GM18873 (cell line): ENCODE data around the gene ADAMTSL1.

Experiments used
- ATAC-seq: cut with Tn5 transposase; IDR thresholded peaks from one replicate; pipeline ENCODE4 v1.9.1; 2021; ENCODE audit warnings: mild to moderate bottlenecking, moderate library complexity, moderate number of reproducible peaks; ENCODE audit not compliant: unreplicated experiment, low FRiP score

Gene ADAMTSL1

DNA sequence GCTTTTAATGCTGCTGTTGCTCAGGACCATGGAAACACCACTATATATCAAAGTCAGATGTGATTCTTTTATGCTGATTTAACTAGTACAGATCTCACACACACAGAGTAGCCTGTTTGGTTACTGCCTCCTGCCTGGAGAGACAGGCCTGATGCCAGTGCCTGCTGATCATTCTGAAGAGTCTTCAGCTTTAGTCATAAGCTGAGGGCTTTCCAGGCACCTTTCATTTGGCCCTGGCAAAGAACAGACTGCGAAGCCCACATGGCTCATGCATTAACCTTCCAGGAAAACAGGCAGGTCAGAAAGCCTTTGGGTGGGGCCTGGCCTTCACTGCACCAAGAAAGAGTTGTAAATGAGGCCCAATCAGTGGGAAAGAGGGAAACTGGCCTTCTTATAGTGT lies 414.3 kb downstream of the ADAMTSL1 start:
- ATAC-seq, result no peak

DNA sequence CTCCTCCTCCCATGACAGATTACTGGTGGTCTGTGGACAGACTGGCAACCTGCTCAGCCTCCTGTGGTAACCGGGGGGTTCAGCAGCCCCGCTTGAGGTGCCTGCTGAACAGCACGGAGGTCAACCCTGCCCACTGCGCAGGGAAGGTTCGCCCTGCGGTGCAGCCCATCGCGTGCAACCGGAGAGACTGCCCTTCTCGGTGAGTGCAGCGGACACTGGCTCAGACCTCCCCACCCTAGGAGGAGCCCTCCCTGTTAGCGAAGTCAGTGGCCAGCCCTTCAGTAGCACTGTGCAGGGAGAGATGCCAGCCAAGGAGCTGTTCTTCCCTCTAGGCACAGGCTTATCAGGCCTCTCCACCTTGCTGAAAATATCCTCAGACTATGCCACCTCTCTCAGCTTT lies 415.6 kb downstream of the ADAMTSL1 start:
- no peak for ATAC-seq

DNA sequence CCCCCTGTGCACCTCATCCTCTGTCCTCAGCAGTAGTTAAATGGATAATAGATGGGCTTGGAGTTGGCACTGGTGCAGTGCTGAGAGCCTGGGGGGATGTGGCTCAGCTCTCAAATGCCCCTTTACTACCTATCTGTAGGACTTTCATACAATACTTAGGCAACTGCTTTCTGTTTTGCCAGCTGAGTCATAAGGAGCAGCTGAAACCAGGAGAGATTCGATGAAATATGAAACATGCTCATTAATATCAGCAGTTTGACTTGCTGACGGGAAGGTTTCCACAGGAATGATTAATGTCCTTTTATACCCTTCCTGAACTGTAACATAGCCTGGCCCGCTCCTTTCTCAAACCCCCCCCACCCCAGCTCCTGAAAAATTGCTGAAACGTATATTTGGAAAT lies 416.4 kb downstream of the ADAMTSL1 start:
- peak; percentile 93 for ATAC-seq

DNA sequence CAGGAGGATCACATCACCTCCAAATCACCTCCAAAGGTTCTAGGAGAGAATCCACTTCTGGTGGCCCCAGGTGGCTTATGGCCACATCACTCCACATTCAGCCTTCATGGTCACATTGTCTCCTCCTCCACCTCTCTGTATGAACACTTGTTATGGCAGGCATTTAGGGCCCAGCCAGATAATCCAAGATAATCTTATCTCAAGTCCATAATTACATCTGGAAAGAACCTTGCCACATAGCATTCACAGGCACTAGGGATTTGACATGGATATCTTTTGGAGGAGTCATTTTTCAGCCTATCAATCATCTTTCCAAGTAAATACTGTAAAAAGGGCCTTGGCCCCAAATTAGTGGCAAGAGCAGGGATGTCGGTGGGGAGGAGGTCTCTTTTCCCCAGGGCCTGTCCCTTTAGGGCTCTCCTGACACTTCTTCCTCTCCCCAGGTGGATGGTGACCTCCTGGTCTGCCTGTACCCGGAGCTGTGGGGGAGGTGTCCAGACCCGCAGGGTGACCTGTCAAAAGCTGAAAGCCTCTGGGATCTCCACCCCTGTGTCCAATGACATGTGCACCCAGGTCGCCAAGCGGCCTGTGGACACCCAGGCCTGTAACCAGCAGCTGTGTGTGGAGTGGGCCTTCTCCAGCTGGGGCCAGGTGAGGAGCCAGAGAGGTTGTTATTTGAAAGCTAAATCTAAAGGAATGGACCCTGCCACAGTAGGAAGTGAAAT lies 418.2 kb downstream of the ADAMTSL1 start:
- ATAC-seq, result no peak

DNA sequence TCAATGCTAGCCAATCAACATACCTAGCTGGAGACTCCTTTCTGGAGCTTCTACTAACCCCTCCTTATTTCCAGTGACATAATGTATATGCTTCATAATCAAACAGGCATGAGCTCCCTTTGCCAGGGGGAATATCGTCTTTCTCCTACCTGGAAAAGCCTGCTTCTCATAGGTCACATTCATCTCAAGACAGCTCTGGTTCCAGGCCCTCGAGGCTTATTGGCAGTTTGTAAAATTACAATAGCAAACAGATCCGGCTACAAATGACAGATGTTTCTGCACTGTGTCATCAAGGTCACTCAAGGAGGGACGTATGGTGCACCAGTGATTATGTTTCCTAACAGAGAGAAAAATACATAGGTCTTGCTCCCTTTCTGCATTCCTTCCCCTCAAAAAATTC lies 419.1 kb downstream of the ADAMTSL1 start:
- ATAC-seq, result no peak

DNA sequence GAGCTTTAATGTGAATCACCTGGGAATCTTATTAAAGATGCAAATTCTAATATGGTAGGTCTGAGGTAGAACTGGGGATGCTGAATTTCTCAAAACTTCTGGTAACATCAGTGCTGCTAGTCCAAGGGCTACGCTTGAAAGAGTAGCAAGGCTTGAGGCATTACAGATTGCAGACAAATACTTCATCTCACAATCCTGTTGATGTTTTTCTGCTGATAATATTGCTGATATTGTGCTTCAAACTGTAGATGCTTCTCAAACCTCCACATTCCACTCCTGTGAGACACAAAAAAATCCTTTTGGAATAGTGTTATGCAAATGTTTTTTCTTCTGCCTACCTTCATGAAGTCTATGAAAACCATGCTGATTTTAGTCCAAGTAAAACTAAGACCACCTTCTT lies 419.5 kb downstream of the ADAMTSL1 start:
- no peak for ATAC-seq

DNA sequence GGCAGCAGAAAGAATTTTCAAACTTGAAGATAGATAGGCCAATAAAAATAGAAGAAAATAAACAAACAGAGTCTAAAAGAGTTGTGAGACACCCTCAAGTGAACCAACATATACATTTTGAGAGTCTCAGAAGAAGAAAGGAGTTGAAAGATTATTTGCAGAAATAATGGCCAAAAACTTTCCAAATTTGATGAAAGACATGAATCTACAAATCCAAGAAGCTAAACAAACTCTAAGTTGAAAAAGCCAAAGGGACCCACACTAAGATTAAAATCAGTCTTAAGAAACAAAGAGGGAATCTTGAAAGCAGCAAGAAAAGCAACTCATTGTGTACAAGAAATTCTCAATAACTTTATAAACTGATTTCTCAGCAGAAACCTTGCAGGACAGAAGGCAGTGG lies 422.1 kb downstream of the ADAMTSL1 start:
- ATAC-seq, result no peak

DNA sequence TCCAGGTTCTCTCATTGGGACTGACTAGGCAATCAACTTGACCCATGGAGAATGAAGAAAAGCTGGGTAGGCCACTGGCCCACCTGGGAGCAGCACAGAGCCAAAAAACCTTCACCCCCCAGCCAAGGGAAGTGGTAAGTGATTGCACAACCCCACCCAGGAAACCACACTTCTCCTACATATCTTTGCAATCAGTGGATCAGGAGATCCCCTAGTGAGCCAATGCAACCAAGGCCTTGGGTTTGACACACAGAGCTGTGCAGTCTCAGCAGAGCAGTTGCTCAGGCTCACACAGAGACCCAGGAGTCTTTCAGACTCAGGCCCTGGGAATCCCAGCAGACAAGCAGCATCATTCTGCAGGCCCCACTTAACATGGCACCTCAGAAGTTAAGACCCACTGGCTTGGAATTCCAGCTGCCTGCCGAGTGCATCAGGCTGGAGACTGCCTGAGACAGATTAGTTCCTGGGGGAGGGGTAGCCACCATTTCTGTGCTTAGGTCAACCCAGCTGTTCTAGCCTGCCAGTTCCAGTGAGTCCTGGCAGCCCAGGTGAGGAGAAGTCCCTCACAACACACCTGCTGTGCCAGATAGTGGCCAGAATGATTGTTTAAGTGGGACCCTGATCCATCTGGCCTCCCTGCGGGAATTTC lies 422.7 kb downstream of the ADAMTSL1 start:
- ATAC-seq, result no peak

DNA sequence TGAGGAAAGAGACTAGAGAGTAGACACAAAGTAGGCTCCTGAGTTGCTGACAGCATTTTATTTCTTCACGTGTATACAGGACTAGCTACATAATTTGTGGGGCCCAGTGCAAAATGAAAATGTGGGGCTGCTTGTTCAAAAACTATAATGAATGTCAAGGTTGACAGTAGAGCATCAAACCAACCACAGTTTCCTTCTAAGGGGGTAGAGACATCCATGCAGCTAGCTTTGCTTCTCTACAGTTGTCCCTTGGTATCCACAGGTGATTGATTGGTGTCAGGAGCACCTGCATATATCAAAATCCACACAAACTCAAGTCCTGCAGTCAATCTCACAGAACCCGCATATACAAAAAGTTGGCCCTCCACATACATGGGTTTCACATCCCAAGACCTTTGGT lies 429.5 kb downstream of the ADAMTSL1 start:
- ATAC-seq, result no peak

DNA sequence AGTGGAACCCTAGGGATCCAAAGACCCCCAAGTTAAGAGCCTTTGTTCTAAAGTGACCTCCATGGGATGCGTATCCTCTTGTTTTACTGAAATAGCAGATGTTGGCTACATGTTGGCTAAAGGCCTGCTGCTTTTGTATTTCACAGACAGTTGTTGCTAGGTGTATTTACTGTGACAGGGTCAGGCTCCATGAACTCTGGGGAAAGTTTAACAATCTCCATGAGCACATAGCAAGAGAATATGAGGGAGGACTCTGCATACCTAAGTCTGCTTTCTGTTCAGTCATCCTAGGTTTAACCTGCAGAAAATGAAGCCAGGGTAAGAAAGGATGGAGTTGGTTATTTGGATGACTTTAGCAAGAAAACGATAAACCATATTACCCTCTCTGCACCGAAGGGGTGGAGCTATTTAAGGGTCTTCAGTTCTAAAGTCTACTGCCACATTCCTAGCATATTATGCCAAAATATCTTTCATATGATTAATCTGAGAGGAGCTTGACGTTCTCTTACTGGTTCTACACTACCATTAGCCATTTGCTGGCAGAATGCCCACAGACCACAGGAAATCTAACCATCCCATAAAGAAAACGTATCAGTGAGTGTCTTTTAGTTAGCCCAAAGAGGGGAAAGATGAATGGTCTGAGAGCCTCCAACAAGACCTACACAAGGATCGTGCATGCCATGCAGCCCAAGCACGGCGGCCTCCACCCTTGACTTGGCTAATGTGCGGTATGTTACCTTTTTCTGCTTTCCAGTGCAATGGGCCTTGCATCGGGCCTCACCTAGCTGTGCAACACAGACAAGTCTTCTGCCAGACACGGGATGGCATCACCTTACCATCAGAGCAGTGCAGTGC lies 431.3 kb downstream of the ADAMTSL1 start:
- no peak for ATAC-seq

DNA sequence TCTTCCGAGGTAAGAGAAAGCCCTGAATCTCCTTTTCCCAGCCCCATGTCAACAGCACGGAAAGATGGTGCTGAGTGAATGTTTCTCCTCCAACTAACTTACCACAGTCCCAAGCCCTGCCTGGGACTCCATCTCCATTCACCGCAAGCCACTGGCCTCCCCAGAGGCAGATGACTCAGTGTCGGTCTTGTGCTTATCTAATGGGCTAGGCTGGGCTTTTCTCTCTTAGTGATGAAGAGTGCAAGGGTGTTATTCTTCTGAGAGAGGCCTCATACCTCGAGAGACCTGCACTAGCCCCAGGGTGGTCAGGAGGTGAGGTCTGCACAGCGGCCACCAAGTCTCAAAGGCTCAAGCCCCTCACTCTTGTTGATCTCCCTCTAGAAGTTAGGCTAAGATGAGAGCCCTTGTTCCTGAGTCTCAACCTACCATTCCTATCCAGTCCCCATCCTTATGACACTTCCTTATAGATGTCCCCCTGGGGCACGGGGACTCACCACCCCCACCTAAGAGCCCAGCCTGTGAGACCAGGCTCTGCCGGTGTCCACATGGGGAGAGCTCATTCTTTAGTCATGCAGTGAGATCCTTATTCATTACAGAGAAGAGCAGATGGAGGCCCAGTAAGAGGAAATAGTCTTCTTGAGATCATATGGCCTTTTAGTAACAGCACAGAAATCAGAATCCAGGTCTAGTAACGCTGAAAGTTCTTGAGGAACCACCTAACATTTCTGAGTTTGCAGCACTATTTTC lies 432.1 kb downstream of the ADAMTSL1 start:
- ATAC-seq, result no peak

DNA sequence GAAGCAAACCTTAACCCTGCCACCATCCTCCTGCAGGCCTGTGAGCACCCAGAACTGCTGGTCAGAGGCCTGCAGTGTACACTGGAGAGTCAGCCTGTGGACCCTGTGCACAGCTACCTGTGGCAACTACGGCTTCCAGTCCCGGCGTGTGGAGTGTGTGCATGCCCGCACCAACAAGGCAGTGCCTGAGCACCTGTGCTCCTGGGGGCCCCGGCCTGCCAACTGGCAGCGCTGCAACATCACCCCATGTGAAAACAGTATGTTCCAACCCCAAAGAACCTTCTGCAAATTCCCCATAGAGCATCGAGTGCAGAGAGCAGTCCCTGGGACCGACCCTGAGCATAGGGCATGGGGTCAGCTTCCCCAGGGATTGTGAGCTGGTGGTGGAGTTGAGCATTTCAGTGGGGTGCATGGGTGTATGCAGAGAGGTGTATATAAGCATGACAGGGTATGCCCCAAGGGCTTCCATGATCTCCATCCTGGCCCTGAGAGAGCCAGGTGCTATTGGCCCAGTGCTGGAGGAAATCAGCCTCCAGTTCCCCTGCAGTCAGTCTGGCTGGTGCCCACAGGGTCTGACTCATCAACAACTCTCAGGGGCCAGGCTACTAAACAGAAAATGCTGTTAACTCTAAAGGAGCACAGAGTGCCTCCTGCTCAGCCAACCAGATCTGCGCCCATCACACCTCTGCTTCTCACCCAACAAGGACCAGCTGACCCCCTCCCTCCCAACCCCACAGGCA lies 432.9 kb downstream of the ADAMTSL1 start:
- ATAC-seq, result no peak

DNA sequence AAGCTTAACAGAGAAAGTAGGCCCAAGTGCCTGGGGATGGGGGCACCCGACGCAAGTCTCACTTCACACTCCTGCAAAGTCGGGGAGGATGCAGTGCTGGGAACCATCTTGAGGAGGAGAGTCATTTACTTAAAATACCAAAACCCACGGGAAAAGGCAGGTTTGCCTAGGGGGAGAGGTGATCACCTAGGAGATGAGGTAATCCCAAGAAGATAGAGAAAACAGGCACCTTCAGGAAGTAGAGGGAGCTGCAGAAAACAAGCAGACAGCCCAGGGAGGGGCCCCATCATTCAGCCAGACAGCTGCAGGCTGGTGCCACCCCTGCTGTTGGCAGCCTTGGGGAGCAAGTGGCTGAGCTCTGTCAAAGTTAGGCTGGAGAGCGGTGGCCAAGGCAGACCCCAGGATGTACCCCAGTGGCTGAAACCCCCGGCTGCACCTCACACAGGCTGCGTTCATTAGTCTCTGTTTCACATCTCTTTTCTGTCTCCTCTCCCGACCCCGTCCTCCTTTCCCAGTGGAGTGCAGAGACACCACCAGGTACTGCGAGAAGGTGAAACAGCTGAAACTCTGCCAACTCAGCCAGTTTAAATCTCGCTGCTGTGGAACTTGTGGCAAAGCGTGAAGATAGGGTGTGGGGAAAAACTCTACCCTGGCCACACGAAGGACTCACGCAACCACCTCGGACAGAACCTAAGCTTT lies 434.1 kb downstream of the ADAMTSL1 start:
- ATAC-seq, result no peak

DNA sequence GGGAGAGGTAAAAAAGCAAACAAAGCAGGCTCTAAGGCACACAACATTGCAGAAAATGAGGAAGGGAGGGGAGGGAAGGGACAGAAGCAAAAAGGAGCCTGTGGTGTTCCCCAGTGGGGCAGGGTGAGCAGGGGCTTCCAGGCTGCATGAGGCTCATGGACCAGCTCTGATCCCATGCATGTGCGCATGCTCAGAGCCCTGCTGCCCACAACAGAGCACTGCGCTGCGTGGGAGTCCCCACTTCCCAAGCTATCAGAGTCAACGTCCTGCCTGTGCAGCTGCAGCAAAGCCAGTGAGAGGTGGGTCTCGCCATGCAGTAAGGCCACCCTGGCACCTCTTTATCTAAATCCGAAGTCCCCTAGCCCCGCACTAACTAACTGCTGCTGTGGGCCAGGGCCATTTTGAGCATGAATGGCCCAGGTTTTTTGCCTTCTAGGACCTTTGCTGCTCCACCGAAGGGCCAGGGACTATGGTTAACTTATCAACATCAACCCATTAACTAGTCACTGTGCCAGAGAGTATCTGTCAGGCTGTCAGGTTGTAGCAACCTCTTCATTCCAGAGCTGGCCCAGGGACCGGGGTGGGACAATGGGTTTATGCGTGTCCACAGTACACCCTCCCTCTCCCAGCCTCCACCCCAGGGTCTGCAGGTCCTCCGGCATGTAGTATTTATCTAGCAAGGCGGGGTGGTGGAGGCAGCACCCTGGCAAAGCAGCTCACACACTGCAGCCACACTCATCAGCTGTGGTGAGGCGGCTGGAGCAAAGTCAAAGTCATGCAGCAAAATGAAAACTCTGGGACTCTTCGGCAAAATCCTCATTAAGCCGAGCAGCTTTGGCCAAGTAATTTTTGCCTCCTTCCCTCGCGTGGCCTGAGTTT lies 435.4 kb downstream of the ADAMTSL1 start:
- no peak for ATAC-seq

DNA sequence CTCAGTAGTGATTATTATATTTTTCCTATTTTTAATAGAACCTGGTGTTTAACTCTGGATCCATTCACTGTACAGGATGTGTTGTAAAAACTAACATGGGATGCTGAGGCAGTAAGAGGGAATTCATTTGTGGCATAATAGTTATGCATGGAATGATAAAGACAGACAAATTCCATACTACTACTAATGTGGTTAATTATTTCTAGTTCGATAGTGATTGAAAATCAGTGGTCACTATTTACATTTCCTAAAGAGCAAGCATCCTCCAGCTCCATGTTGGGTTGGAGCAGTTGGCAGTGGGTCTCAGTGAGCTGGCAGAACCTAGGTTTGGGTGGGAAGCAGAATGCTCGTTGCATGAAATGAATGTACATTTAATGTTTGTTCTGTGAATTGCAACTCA lies 436.5 kb downstream of the ADAMTSL1 start:
- no peak for ATAC-seq

DNA sequence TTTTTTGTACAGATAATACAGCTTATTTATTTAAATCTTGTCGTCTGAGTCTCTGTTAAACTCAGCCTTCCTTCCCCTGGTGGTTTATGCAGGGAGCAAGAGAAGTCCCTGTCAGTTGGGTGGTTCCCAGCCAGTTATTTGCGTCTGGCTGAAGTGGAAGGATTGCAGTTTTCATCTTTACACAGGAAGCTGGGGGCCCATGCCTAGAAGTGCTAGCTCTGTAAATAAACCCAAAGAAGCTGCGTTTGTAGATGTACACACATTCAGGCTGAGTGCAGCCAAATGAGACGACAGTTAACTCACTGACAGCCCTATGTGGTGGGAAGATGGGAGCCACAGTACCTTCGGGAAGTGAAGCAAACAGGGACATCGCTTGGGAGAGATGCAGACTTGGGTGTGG lies 437.0 kb downstream of the ADAMTSL1 start:
- no peak for ATAC-seq

DNA sequence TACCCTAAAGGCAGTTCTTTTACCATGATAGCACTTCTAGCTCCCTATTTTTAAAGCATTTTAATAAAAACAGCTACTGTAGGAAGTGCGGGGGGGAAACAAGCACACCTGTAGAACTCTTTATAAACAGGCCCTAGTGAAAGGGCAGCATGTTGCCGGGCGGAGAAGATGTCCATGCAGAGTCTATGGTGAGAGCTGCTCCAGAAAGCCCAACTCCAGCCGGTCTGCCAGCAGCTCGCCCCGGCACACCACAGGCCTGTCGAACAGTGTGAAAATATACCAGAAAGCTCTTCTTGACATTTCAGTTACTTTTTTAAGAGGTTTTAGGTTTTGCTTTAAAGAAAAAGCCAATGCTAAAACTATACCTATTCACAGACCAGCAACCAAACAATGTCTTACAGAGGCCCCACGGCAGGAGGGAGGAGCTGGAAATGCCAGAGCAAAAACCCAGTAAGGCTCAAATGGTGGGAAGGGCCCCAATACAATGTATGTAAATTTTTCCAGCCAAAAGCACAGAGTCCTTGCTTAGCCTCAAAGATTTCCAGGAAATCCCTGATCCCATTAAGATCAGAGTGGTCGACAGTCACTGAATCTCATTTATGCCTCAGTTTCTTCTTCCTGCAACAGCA lies 437.9 kb downstream of the ADAMTSL1 start:
- no peak for ATAC-seq
